Esophagus muscularis mucosa (tissue), 4 donors: ENCODE data around the gene ARMC2.

ENCODE experiments used
- CTCF ChIP-seq, 3 experiments: fragments of 200-600 bp in 2 of 3; fragments of 450-650 bp in 1 of 3; sonication (generic) in 2 of 3; IDR thresholded peaks; one replicate each; pipeline ENCODE4 v1.5.1; 2017 to 2019; ENCODE audit warnings: antibody characterized with exemption in 3 of 3, mild to moderate bottlenecking in 2 of 3, moderate library complexity in 1 of 3
- EP300 ChIP-seq: sonication (generic); formaldehyde crosslinking; IDR thresholded peaks from one replicate; pipeline ENCODE4 v1.6.1; 2017; ENCODE audit warnings: antibody characterized with exemption
- POLR2A ChIP-seq: fragments of 450-650 bp; IDR thresholded peaks from one replicate; pipeline ENCODE4 v1.6.1; 2017; ENCODE audit warnings: antibody characterized with exemption, moderate library complexity, mild to moderate bottlenecking, low read depth
- POLR2AphosphoS5 ChIP-seq, 2 donors: sonication (generic); formaldehyde crosslinking; IDR thresholded peaks; one replicate each; pipeline ENCODE4 v1.6.1; 2017; ENCODE audit warnings: antibody characterized with exemption in 2 of 2

GRCh38 chr6:108837236-108837971, 10.8 kb upstream of the ARMC2 start:
- TF ChIP-seq POLR2A (no peak), CTCF (IDR thresholded peaks at IDR 0.05) (no peak), POLR2AphosphoS5 (IDR thresholded peaks at IDR 0.05) (no peak), EP300 (no peak)
